ENCODE measurements around the gene FLNB.

Gene FLNB

GRCh38 chr3:58184309-58184981 lies 176.2 kb downstream of the FLNB start:
- CTCF ChIA-PET: interaction anchor here (0.7 to 15.0 kb wide), 10 partner anchors 12 to 446 kb away, joined by 3 to 560 read pairs (median 3); partner anchors contain the start of genes DNASE1L3, HTD2 and RPP14
- POLR2A ChIA-PET: no interaction called here

GRCh38 chr3:58184982-58185360 lies 176.7 kb downstream of the FLNB start:
- CTCF ChIA-PET: interaction anchor here (0.7 to 15.0 kb wide), 8 partner anchors 11 to 445 kb away, joined by 3 to 560 read pairs (median 4); partner anchors contain the start of genes DNASE1L3, HTD2 and RPP14
- POLR2A ChIA-PET: no interaction called here
- TF ChIP-seq CTCF (IDR thresholded peaks at IDR 0.05; ENCODE audit: control extremely low read depth, extremely low read depth, low read depth, missing control alignments): no peak
- DNase-seq (ENCODE audit: extremely low spot score): no peak

More at GRCh38 chr3:58184309-58184981, 176.2 kb downstream of the FLNB start:
- DNase-seq (ENCODE audit: extremely low spot score): no peak
- no peak for TF ChIP-seq CTCF (IDR thresholded peaks at IDR 0.05; ENCODE audit: control extremely low read depth, extremely low read depth, low read depth, missing control alignments)

GRCh38 chr3:58188173-58188564 lies 179.9 kb downstream of the FLNB start:
- ChIA-PET POLR2A (interaction anchor here (1.3 kb wide), 1 partner anchor 119 kb away, joined by 6 read pairs; the partner anchor contains the start of genes HTD2 and RPP14), CTCF (interaction anchor here (0.6 to 15.0 kb wide), 42 partner anchors 9 to 442 kb away, joined by 3 to 560 read pairs (median 5); partner anchors contain the start of genes ABHD6, DNASE1L3, FLNB and HTD2)
- TF ChIP-seq CTCF (IDR thresholded peaks at IDR 0.05; ENCODE audit: control extremely low read depth, extremely low read depth, low read depth, missing control alignments): no peak
- no peak for DNase-seq (ENCODE audit: extremely low spot score)

- POLR2A ChIA-PET: interaction anchor here (1.3 to 1.4 kb wide), 2 partner anchors 118 kb away, joined by 5 to 6 read pairs; partner anchors contain the start of genes HTD2 and RPP14
- DNase-seq (ENCODE audit: extremely low spot score): no peak
- CTCF ChIA-PET: interaction anchor here (1.0 to 15.0 kb wide), 28 partner anchors 8 to 441 kb away, joined by 3 to 560 read pairs (median 6); partner anchors contain the start of genes ABHD6, DNASE1L3, FLNB and HTD2
- no peak for TF ChIP-seq CTCF (IDR thresholded peaks at IDR 0.05; ENCODE audit: control extremely low read depth, extremely low read depth, low read depth, missing control alignments)
Observed at GRCh38 chr3:58188921-58189451, 180.8 kb downstream of the FLNB start.

- CTCF ChIA-PET: interaction anchor here (1.0 to 15.0 kb wide), 13 partner anchors 11 to 307 kb away, joined by 3 to 560 read pairs (median 15); partner anchors contain the start of genes ABHD6, DNASE1L3, HTD2 and RPP14
- no peak for DNase-seq (ENCODE audit: extremely low spot score)
- POLR2A ChIA-PET: interaction anchor here (1.4 kb wide), 1 partner anchor 117 kb away, joined by 5 read pairs; the partner anchor contains the start of genes HTD2 and RPP14
- TF ChIP-seq CTCF (IDR thresholded peaks at IDR 0.05; ENCODE audit: control extremely low read depth, extremely low read depth, low read depth, missing control alignments): no peak
Observed at GRCh38 chr3:58189691-58190090, 181.5 kb downstream of the FLNB start.

- ChIA-PET POLR2A (interaction anchor here (1.4 kb wide), 1 partner anchor 116 kb away, joined by 5 read pairs; the partner anchor contains the start of genes HTD2 and RPP14), CTCF (interaction anchor here (1.5 to 15.0 kb wide), 8 partner anchors 12 to 307 kb away, joined by 3 to 560 read pairs (median 23); partner anchors contain the start of genes ABHD6, DNASE1L3, HTD2 and RPP14)
- no peak for DNase-seq (ENCODE audit: extremely low spot score)
- TF ChIP-seq CTCF (IDR thresholded peaks at IDR 0.05; ENCODE audit: control extremely low read depth, extremely low read depth, low read depth, missing control alignments): no peak
Observed at GRCh38 chr3:58190291-58190690, 182.1 kb downstream of the FLNB start.
